Measurements from ENCODE around the gene GSN.
"Not testable (repeated sequence)": the region's sequence is repeated elsewhere in the genome, so short reads cannot be mapped to it uniquely, and the experiment has no call there.

GSN gene

DNA sequence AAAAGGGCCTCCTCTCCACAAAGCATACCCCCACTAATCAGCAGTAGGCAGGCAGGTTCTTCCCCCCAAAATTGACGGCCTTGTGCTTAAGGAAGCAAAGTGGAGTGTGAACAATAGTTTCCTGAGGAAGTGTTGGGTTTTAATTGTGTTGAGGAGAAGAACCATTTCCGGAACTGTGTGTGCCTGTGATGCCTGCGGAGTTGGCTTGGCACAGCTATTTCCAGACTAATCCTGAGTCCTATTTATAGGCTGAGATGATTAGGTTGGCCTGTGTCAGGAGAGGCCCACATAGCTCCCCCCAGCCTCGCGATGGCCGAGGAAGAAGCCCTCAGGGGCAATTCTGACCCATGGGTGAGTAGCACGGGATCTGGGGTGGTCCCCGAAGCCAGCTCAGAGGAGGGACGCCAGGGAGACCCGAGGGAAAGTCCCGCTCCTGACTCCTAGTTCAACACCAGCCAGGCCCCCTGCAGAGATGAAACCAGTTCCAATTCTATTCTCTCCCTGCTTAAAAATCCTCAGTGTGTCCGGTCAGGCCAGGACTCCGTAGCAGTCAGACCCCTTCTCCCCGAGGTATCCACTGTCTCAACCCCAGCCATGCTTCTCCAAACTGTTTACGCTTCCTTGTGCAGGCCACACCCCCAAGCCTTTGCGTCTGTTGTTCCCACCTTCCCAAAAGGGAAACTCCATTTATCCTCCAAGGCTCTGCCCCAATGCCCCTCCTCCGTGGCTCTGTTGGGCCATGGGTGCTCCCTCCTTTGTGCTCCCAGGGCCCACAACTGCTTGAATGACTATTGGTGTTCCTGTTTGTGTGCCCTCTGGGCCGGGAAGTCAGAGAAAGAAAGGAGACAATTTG lies 18.1 kb downstream of the GSN start:
- TF ChIP-seq, protein P1, sequence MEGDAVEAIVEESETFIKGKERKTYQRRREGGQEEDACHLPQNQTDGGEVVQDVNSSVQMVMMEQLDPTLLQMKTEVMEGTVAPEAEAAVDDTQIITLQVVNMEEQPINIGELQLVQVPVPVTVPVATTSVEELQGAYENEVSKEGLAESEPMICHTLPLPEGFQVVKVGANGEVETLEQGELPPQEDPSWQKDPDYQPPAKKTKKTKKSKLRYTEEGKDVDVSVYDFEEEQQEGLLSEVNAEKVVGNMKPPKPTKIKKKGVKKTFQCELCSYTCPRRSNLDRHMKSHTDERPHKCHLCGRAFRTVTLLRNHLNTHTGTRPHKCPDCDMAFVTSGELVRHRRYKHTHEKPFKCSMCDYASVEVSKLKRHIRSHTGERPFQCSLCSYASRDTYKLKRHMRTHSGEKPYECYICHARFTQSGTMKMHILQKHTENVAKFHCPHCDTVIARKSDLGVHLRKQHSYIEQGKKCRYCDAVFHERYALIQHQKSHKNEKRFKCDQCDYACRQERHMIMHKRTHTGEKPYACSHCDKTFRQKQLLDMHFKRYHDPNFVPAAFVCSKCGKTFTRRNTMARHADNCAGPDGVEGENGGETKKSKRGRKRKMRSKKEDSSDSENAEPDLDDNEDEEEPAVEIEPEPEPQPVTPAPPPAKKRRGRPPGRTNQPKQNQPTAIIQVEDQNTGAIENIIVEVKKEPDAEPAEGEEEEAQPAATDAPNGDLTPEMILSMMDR (conservative IDR thresholded peaks at IDR 0.05), result no peak
- no peak overlapping the region for H3K27ac ChIP-seq

DNA sequence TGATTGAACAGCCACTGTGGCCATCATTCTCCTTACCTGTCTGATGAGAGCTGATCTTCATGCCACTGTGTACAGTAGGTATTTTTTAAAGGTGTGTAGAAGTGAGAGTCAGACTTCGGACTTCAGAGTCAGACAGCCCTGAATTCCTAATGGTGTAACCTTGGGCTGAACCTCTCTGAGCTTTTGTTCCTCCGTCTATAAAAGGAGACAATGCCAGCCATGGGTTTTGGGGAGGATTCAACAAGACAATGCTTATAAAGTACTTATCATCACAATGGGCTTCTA lies 18.7 kb downstream of the GSN start:
- no peak overlapping the region for H3K27ac ChIP-seq
- TF ChIP-seq, protein P1 (conservative IDR thresholded peaks at IDR 0.05), result no peak

DNA sequence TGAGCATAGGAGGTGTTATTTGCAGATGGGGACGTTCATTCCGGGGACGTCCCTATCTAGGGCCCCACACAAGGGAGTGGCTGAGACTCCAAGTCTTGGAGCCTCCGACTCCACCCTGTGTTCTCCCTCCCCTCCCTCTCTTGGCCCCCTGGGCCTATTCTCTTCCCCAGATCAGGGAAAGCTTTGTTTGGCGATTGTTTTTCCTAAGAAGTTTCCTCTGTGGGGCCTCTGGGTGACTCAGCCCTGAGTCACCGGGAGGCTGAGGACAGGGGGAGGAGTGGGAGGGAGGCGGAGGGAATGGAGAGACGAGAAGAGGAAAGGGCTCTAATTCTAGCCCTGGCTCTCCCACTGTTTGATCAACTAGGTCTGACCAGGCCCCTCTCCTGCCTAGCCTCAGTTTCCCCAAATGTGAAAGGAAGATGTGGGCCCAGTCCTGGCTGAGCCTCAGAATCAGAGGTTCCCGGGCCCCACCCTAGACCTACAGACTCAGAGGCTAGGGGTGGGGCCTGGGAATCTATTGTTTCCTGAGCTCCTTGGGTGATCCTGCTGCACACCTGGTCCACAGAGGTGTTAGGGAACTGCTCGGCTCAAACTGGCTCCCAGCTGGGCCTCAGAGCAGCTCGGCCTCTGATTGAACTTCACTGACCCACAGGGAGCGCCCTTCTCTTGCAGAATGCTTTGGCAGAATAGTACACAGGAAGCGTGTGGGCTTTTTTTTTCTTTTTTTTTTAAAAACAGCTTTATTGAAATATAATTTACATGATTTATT lies 19.2 kb downstream of the GSN start:
- TF ChIP-seq, protein P1 (conservative IDR thresholded peaks at IDR 0.05), result no peak
- H3K27ac ChIP-seq, result no peak overlapping the region

GRCh38 chr9:121288673-121289025 lies 20.7 kb downstream of the GSN start:
- TF ChIP-seq, protein P1 (conservative IDR thresholded peaks at IDR 0.05), result no peak
- no peak overlapping the region for H3K27ac ChIP-seq

GRCh38 chr9:121289026-121289771 lies 21.2 kb downstream of the GSN start:
- TF ChIP-seq, protein P1 (conservative IDR thresholded peaks at IDR 0.05), result no peak
- H3K27ac ChIP-seq, result no peak overlapping the region

- TF ChIP-seq, protein P1 (conservative IDR thresholded peaks at IDR 0.05), result no peak
Measured at GRCh38 chr9:121289772-121290370, 21.9 kb downstream of the GSN start.

GRCh38 chr9:121291536-121291935 lies 23.6 kb downstream of the GSN start:
- H3K27ac ChIP-seq, result not testable (repeated sequence)

More at GRCh38 chr9:121289772-121290370, 21.9 kb downstream of the GSN start:
- H3K27ac ChIP-seq, result no peak overlapping the region

All from VCaP (cell line).